Tibial nerve (tissue), 4 donors: ENCODE measurements around the gene ENDOU.

Experiments
- CTCF ChIP-seq, 5 experiments: fragments of 200-600 bp in 3 of 5; fragments of 450-650 bp in 2 of 5; sonication (generic) in 3 of 5; IDR thresholded peaks; one replicate each; pipeline ENCODE4 v1.5.1; 2016 to 2019; ENCODE audit warnings: antibody characterized with exemption in 5 of 5, mild to moderate bottlenecking in 3 of 5, moderate library complexity in 2 of 5
- EP300 ChIP-seq, 2 donors: sonication (generic); formaldehyde crosslinking; IDR thresholded peaks; one replicate each; pipeline ENCODE4 v1.6.1; 2017; ENCODE audit warnings: antibody characterized with exemption in 2 of 2, mild to moderate bottlenecking in 1 of 2
- POLR2A ChIP-seq, 2 donors: fragments of 450-650 bp; IDR thresholded peaks; one replicate each; pipeline ENCODE4 v1.6.1; 2017; ENCODE audit warnings: antibody characterized with exemption in 2 of 2, mild to moderate bottlenecking in 2 of 2, moderate library complexity in 2 of 2

DNA sequence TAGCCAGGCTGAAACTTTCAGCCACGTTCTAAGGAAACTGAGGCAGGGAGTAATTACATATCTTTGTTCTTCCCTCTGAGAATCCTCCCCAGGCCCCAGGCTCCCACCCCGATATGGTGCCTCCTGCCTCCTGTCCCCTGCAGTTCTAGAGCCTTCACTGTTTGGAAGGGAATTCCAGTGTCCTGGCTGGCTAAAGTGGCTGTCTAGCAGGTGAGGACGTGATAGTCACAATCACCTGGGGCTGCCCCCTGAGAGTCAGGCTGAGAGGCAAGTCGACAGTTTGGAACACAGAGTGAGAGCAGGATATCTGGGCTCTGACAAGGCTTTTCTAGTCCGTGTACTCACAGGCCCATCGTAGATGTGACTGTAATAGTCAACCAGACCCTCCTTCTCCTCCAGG is 13.1 kb downstream of the ENDOU start:
- TF ChIP-seq EP300 (IDR thresholded peaks at IDR 0.05) (no peak), POLR2A (IDR thresholded peaks at IDR 0.05) (no peak), CTCF (IDR thresholded peaks at IDR 0.05) (no peak)
